ENCODE data around the gene STX18.
"Not testable (repeated sequence)": the region's sequence is repeated elsewhere in the genome, so short reads cannot be mapped to it uniquely, and the experiment has no call there.

GRCh38 chr4:4552042-4552441 lies 10.2 kb upstream of the STX18 start:
- not testable (repeated sequence) for TF ChIP-seq CTCF (conservative IDR thresholded peaks at IDR 0.05 in 1 of 2, IDR thresholded peaks at IDR 0.05 in 1 of 2; ENCODE audit: low read depth in 1 of 2, low read length in 2 of 2); EZH2 (IDR thresholded peaks at IDR 0.05; ENCODE audit: low read length, missing control alignments)
